GM12878 (cell line): ENCODE results near the gene ARHGAP1. TPM values are rescaled to one million over a fixed set of nuclear protein-coding genes. Genes with fewer than 3 reads are reported as not detected.

Experiments used
- ATAC-seq: fragments of 200-7000 bp; cut with Tn5 transposase; 3 replicates; pipeline ENCODE4 v1.9.1; 2020; ENCODE audit warnings: mild to moderate bottlenecking, moderate library complexity
- BruUV-seq: library from RNA; stranded (reverse); fragments of 400-500 nt; replicated peaks from 2 replicates; lab custom pipeline; 2021; lab: Mats Ljungman, UMichigan
- CTCF ChIA-PET: fragments of 300-600 bp; sonication (Branson Sonifier 250); formaldehyde crosslinking; extraction: SDS; loops from one replicate; lab custom pipeline; 2021; ENCODE audit warnings: inconsistent platforms; lab: Yijun Ruan, JAX
- POLR2A ChIA-PET: fragments of 350-600 bp; formaldehyde crosslinking; extraction: SDS; loops from one replicate; lab custom pipeline; 2021; ENCODE audit warnings: inconsistent platforms; lab: Charles Lee
- RAD21 ChIA-PET: fragments of 300-600 bp; sonication (Branson Sonifier 250); formaldehyde crosslinking; loops from one replicate; lab custom pipeline; 2023; ENCODE audit warnings: antibody characterized with exemption; ENCODE audit not compliant: unreplicated experiment; lab: Charles Lee
- SMC1A ChIA-PET: fragments of 300-600 bp; sonication (Branson Sonifier 250); formaldehyde crosslinking; loops from one replicate; lab custom pipeline; 2023; ENCODE audit not compliant: unreplicated experiment, uncharacterized antibody; lab: Charles Lee
- DNase-seq: peaks from one replicate; pipeline ENCODE4 v3.0.0-alpha.2; 2011; ENCODE audit warnings: low read depth, low spot score
- FAIRE-seq: peaks from 3 replicates; lab custom pipeline; 2011; peaks lifted over from hg19 to GRCh38; lab: Jason Lieb, UNC
- H2AFZ ChIP-seq: 2 replicates; pipeline ENCODE4 v1.6.0; 2011; ENCODE audit warnings: low read depth, low read length, control low read depth; ENCODE audit not compliant: control insufficient read depth
- H3K27ac ChIP-seq: 2 replicates; pipeline ENCODE4 v1.5.1; 2011; ENCODE audit warnings: control low read depth; ENCODE audit not compliant: control insufficient read depth, insufficient read depth
- H3K27me3 ChIP-seq, 2 experiments: replicated peaks in 1 of 2; 2 replicates each; pipeline versions ENCODE4 v1.6.0 to v1.6.1; 2011; ENCODE audit warnings: low read length in 1 of 2; ENCODE audit not compliant: control insufficient read depth in 2 of 2, insufficient read depth in 2 of 2
- H3K36me3 ChIP-seq, 2 experiments: 2 replicates each; pipeline ENCODE4 v1.5.1; 2011; ENCODE audit warnings: low read length in 1 of 2; ENCODE audit not compliant: control insufficient read depth in 2 of 2, insufficient read depth in 2 of 2
- H3K4me1 ChIP-seq: 2 replicates; pipeline ENCODE4 v1.6.1; 2011; ENCODE audit warnings: mild to moderate bottlenecking, low read length, moderate library complexity, mixed read lengths; ENCODE audit not compliant: control insufficient read depth, insufficient read depth
- H3K4me2 ChIP-seq: 2 replicates; pipeline ENCODE4 v1.6.0; 2011; ENCODE audit warnings: control low read depth; ENCODE audit not compliant: control insufficient read depth, insufficient read depth
- H3K4me3 ChIP-seq: fragments of 200-600 bp; sonication (generic); 2 replicates; pipeline ENCODE4 v1.5.1; 2016
- H3K79me2 ChIP-seq: 2 replicates; pipeline ENCODE4 v1.6.0; 2011; ENCODE audit warnings: low read length; ENCODE audit not compliant: control insufficient read depth, insufficient read depth
- H3K9ac ChIP-seq: 2 replicates; pipeline ENCODE4 v1.8.0; 2011; ENCODE audit warnings: low read length, control low read depth, mixed read lengths; ENCODE audit not compliant: control insufficient read depth, insufficient read depth
- H3K9me3 ChIP-seq: replicated peaks from 3 replicates; pipeline ENCODE4 v1.5.1; 2011; ENCODE audit warnings: mild to moderate bottlenecking, low read length; ENCODE audit not compliant: control insufficient read depth, insufficient read depth
- H4K20me1 ChIP-seq: 2 replicates; pipeline ENCODE4 v1.6.0; 2011; ENCODE audit not compliant: control insufficient read depth, insufficient read depth
- ESRRA ChIP-seq: IDR thresholded peaks from 2 replicates; pipeline ENCODE4 v1.6.1; 2012; ENCODE audit warnings: mild to moderate bottlenecking, low read length, improper control_type of control experiment
- MTA3 ChIP-seq: IDR thresholded peaks from 2 replicates; pipeline ENCODE4 v1.6.1; 2012; ENCODE audit warnings: low read length, inconsistent platforms, borderline replicate concordance
- MYB ChIP-seq: fragments of 150-350 bp; IDR thresholded peaks from 2 replicates; pipeline ENCODE4 v1.6.1; 2014; ENCODE audit warnings: mild to moderate bottlenecking, low read depth, low read length, borderline replicate concordance
- NR2C2 ChIP-seq: IDR thresholded peaks from 2 replicates; pipeline ENCODE4 v1.6.1; 2011; ENCODE audit warnings: borderline replicate concordance, low read depth; ENCODE audit not compliant: control insufficient read depth, insufficient read length
- TCF12 ChIP-seq: IDR thresholded peaks from 2 replicates; pipeline ENCODE4 v1.6.1; 2011; ENCODE audit warnings: low read depth, mild to moderate bottlenecking, low read length
- ZNF622 ChIP-seq: fragments of 450-650 bp; IDR thresholded peaks from 2 replicates; pipeline ENCODE4 v1.6.1; 2017; ENCODE audit warnings: mild to moderate bottlenecking, inconsistent platforms
- WGBS: methylation state at CpG from one replicate; pipeline ENCODE4 v1.1.6; 2016; ENCODE audit warnings: low lambda C conversion rate; ENCODE audit not compliant: insufficient replicate concordance, insufficient coverage; ENCODE audit errors: missing lambda C conversion rate; 5-methylcytosine and 5-hydroxymethylcytosine counted together
- in situ Hi-C: fragments of 300-500 bp; cut with MboI; formaldehyde crosslinking; loops from 9 replicates; pipeline ENCODE4 v1.14.3; 2018; ENCODE audit warnings: mixed read lengths
- intact Hi-C: fragments of 100-400 bp; cut with micrococcal nuclease; formaldehyde crosslinking; loops from one replicate; pipeline ENCODE4 v1.14.2; 2022; ENCODE audit not compliant: unreplicated experiment
- polyA plus RNA-seq, 11 experiments: library from polyadenylated mRNA; depleted of rRNA in 4 of 11; unstranded in 6 of 11; stranded (reverse) in 5 of 11; fragments of >200 nt; fragmentation: Nextera tagmentation in 4 of 11; fragmentation: Illumina TruSeq in 1 of 11; extraction: Ambion mirVana in 4 of 11; extraction: Trizol in 1 of 11; gene quantifications; 1 replicate in 1 of 11; 2 replicates in 10 of 11; pipeline versions ENCODE4 v1.2.1 to v1.2.3, GENCODE V29; 2011 to 2016; ENCODE audit warnings: inconsistent platforms in 2 of 11, missing spikeins in 2 of 11, low read depth in 1 of 11
- total RNA-seq, 4 experiments: library from RNA; depleted of rRNA in 3 of 4; stranded (reverse); fragments of >200 nt in 3 of 4; fragmentation: Illumina TruSeq in 1 of 4; extraction: Trizol in 1 of 4; gene quantifications; 2 replicates each; pipeline versions ENCODE4 v1.2.1 to v1.2.3, GENCODE V29; 2013 to 2021
- TF ChIP-seq, protein P1 (sequence below): fragments of 450-650 bp; IDR thresholded peaks from 2 replicates; pipeline ENCODE4 v1.6.1; 2017; ENCODE audit warnings: mild to moderate bottlenecking, moderate library complexity
- TF ChIP-seq, protein P2 (sequence below): fragments of 450-650 bp; formaldehyde crosslinking; IDR thresholded peaks from 2 replicates; pipeline ENCODE4 v1.4.0; 2022; ENCODE audit warnings: mild to moderate bottlenecking, moderate library complexity
- TF ChIP-seq, protein P3 (sequence below): IDR thresholded peaks from 2 replicates; pipeline ENCODE4 v1.6.1; 2012; ENCODE audit warnings: improper control_type of control experiment, low read depth, low read length; ENCODE audit not compliant: insufficient replicate concordance

Gene ARHGAP1
- total and polyA plus RNA-seq, 10 of the 15 experiments (the other 5 are each of a cell fraction or from before 2014, with no cell fraction given) = 4.3 to 45.5 (median 23.2) TPM

DNA sequence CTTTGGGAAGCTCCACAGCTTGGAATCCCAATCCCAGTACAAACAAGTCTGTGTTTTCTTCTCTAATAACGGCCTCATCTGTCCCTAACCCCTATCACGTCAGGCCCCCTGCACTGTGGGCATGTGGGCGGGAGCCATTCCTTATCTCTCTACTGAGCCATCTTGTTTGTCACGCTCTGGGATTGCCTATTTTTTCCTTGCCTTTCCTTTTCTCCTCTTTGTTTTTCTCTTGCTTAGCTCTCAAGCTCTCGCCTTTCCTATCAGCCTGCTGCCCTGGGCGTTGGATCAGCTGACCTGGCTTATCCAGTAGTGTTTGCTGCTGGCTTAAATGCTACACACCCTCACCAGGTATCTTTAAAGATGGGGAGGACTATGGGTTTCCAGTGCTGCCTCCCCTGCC is 35.8 kb downstream of the ARHGAP1 start:
- peaks cover 11 to 30% of the 10 kb centered on the region in 2 experiments for H3K36me3 ChIP-seq
- ChIA-PET RAD21 (no interaction called here), POLR2A (no interaction called here), SMC1A (no interaction called here), CTCF (no interaction called here)
- no peaks in the 10 kb centered on the region for H3K79me2 ChIP-seq
- no peak overlapping the region for H2AFZ ChIP-seq
- no peaks in the 10 kb centered on the region for H4K20me1 ChIP-seq
- ATAC-seq (no peak), FAIRE-seq (no peak), DNase-seq (no peak)
- 74% methylated on average over 6 of the region's 6 CpGs for WGBS
- H3K4me2 ChIP-seq = no peak overlapping the region
- in situ Hi-C loops = no loop called here
- H3K9me3 ChIP-seq = no peaks in the 10 kb centered on the region
- H3K27me3 ChIP-seq = no peaks in the 10 kb centered on the region
- intact Hi-C loops = no loop called here
- no peak overlapping the region for H3K4me3 ChIP-seq
- H3K27ac ChIP-seq = no peak overlapping the region
- no peak overlapping the region for H3K9ac ChIP-seq
- no peaks in the 10 kb centered on the region for H3K4me1 ChIP-seq
- no TSS peak for BruUV-seq
- TF ChIP-seq ESRRA = no peak
- TF ChIP-seq NR2C2 = no peak
- TF ChIP-seq TCF12 = no peak
- TF ChIP-seq, protein P1, sequence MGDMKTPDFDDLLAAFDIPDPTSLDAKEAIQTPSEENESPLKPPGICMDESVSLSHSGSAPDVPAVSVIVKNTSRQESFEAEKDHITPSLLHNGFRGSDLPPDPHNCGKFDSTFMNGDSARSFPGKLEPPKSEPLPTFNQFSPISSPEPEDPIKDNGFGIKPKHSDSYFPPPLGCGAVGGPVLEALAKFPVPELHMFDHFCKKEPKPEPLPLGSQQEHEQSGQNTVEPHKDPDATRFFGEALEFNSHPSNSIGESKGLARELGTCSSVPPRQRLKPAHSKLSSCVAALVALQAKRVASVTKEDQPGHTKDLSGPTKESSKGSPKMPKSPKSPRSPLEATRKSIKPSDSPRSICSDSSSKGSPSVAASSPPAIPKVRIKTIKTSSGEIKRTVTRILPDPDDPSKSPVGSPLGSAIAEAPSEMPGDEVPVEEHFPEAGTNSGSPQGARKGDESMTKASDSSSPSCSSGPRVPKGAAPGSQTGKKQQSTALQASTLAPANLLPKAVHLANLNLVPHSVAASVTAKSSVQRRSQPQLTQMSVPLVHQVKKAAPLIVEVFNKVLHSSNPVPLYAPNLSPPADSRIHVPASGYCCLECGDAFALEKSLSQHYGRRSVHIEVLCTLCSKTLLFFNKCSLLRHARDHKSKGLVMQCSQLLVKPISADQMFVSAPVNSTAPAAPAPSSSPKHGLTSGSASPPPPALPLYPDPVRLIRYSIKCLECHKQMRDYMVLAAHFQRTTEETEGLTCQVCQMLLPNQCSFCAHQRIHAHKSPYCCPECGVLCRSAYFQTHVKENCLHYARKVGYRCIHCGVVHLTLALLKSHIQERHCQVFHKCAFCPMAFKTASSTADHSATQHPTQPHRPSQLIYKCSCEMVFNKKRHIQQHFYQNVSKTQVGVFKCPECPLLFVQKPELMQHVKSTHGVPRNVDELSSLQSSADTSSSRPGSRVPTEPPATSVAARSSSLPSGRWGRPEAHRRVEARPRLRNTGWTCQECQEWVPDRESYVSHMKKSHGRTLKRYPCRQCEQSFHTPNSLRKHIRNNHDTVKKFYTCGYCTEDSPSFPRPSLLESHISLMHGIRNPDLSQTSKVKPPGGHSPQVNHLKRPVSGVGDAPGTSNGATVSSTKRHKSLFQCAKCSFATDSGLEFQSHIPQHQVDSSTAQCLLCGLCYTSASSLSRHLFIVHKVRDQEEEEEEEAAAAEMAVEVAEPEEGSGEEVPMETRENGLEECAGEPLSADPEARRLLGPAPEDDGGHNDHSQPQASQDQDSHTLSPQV = no peak
- TF ChIP-seq, protein P2, sequence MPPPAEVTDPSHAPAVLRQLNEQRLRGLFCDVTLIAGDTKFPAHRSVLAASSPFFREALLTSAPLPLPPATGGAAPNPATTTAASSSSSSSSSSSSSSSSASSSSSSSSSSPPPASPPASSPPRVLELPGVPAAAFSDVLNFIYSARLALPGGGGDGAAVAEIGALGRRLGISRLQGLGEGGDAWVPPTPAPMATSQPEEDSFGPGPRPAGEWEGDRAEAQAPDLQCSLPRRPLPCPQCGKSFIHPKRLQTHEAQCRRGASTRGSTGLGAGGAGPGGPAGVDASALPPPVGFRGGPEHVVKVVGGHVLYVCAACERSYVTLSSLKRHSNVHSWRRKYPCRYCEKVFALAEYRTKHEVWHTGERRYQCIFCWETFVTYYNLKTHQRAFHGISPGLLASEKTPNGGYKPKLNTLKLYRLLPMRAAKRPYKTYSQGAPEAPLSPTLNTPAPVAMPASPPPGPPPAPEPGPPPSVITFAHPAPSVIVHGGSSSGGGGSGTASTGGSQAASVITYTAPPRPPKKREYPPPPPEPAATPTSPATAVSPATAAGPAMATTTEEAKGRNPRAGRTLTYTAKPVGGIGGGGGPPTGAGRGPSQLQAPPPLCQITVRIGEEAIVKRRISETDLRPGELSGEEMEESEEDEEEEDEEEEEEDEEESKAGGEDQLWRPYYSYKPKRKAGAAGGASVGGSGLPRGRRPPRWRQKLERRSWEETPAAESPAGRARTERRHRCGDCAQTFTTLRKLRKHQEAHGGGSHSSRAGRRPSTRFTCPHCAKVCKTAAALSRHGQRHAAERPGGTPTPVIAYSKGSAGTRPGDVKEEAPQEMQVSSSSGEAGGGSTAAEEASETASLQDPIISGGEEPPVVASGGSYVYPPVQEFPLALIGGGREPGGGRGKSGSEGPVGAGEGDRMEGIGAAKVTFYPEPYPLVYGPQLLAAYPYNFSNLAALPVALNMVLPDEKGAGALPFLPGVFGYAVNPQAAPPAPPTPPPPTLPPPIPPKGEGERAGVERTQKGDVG = no peak
- no peak for TF ChIP-seq MYB
- TF ChIP-seq, protein P3, sequence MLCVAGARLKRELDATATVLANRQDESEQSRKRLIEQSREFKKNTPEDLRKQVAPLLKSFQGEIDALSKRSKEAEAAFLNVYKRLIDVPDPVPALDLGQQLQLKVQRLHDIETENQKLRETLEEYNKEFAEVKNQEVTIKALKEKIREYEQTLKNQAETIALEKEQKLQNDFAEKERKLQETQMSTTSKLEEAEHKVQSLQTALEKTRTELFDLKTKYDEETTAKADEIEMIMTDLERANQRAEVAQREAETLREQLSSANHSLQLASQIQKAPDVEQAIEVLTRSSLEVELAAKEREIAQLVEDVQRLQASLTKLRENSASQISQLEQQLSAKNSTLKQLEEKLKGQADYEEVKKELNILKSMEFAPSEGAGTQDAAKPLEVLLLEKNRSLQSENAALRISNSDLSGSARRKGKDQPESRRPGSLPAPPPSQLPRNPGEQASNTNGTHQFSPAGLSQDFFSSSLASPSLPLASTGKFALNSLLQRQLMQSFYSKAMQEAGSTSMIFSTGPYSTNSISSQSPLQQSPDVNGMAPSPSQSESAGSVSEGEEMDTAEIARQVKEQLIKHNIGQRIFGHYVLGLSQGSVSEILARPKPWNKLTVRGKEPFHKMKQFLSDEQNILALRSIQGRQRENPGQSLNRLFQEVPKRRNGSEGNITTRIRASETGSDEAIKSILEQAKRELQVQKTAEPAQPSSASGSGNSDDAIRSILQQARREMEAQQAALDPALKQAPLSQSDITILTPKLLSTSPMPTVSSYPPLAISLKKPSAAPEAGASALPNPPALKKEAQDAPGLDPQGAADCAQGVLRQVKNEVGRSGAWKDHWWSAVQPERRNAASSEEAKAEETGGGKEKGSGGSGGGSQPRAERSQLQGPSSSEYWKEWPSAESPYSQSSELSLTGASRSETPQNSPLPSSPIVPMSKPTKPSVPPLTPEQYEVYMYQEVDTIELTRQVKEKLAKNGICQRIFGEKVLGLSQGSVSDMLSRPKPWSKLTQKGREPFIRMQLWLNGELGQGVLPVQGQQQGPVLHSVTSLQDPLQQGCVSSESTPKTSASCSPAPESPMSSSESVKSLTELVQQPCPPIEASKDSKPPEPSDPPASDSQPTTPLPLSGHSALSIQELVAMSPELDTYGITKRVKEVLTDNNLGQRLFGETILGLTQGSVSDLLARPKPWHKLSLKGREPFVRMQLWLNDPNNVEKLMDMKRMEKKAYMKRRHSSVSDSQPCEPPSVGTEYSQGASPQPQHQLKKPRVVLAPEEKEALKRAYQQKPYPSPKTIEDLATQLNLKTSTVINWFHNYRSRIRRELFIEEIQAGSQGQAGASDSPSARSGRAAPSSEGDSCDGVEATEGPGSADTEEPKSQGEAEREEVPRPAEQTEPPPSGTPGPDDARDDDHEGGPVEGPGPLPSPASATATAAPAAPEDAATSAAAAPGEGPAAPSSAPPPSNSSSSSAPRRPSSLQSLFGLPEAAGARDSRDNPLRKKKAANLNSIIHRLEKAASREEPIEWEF = no peak
- TF ChIP-seq MTA3 = no peak
- no peak for TF ChIP-seq ZNF622
